Suprapubic skin (tissue), 3 donors: ENCODE measurements around the gene CEP72.

Experiments
- CTCF ChIP-seq, 2 donors: fragments of 200-600 bp in 1 of 2; fragments of 450-650 bp in 1 of 2; sonication (generic) in 1 of 2; IDR thresholded peaks; one replicate each; pipeline ENCODE4 v1.5.1; 2016 to 2019; ENCODE audit warnings: antibody characterized with exemption in 2 of 2, mild to moderate bottlenecking in 1 of 2, moderate library complexity in 1 of 2
- EP300 ChIP-seq: sonication (generic); formaldehyde crosslinking; IDR thresholded peaks from one replicate; pipeline ENCODE4 v1.6.1; 2017; ENCODE audit warnings: antibody characterized with exemption
- POLR2A ChIP-seq, 2 donors: fragments of 450-650 bp; IDR thresholded peaks; one replicate each; pipeline ENCODE4 v1.6.1; 2017; ENCODE audit warnings: antibody characterized with exemption in 2 of 2, mild to moderate bottlenecking in 2 of 2, moderate library complexity in 2 of 2

GRCh38 chr5:685262-686171 lies 73.4 kb downstream of the CEP72 start:
- TF ChIP-seq CTCF (IDR thresholded peaks at IDR 0.05) (no peak), EP300 (no peak), POLR2A (IDR thresholded peaks at IDR 0.05) (no peak)
